HG03520 (cell line): Measurements from ENCODE around the gene BTBD16.

Experiments used
- ATAC-seq: cut with Tn5 transposase; IDR thresholded peaks from one replicate; pipeline ENCODE4 v1.9.1; 2021; ENCODE audit warnings: mild to moderate bottlenecking, moderate library complexity; ENCODE audit not compliant: unreplicated experiment

The BTBD16 gene

GRCh38 chr10:122338609-122339441 is 67.7 kb downstream of the BTBD16 start:
- ATAC-seq = no peak

- no peak for ATAC-seq
These were observed 70.2 kb downstream of the BTBD16 start for GRCh38 chr10:122341141-122341810.

DNA sequence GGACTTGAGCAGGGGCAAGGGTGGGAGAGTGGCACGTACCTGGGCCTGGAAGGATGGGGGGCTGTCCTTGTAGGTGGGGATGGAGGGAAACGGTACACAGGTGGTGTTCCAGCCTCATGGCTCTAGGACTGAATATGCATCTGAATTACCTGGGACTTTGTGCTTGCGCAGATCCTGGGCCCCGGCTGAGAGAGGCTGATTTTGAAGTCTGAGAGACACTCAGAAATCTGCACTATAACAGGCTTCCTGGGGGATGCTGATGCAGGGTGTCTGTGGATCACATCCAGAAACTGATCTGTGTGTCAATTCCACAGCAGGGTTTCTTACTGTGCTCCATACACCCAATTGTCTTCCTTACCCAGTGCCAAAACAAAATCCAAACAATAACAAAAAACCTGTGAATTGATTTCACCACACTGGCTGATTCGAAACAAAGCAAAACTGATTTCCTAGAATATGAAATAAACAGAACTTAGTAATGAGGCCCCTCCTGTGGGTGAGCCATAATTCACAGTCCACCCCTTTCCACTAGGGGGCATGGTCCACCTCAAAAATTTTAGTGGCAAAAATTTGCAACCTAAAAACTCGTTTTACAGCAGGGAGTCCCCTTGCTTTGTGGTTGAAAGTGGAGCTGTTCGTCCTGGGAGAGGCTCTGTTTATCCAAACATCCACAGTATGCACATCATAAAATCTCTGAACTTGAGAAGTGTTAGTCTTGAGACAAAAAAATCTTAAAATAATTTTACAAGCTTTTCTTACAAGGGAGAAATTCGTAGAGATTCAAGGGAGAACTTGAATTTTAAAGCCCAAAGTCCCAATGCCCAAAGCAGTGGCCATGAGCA is 71.4 kb downstream of the BTBD16 start:
- no peak for ATAC-seq

DNA sequence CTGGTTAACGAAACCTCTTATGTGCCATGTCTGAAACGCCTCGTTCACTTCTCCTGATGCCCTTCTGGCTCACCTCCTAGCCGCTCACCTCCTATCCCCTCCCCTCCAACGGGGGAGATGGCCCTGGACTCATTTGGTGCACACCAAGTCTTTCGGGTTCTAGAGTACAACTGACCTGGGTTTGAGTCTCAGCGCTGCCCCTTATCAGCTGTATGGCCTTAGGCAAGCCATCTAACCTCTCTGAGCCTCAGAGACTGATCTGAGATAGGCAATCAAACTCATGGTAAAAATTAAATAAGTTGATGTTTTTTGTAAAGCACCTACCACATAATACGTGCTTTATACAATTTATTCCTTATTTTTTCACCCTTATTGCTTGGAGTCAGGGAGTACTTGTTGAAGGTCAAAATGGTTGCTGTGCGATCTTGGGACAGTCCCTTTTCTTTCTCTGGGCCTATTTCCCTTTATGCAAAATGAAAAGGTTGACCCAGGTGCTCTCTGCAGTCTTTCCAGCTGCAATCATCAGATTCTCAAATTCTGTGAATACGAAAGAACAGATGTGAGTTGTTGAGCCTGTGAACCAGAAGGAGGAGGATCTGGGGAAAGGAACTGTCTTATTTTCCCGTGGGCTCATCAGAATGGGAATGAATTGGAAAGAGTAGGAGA is 72.2 kb downstream of the BTBD16 start:
- ATAC-seq = no peak

DNA sequence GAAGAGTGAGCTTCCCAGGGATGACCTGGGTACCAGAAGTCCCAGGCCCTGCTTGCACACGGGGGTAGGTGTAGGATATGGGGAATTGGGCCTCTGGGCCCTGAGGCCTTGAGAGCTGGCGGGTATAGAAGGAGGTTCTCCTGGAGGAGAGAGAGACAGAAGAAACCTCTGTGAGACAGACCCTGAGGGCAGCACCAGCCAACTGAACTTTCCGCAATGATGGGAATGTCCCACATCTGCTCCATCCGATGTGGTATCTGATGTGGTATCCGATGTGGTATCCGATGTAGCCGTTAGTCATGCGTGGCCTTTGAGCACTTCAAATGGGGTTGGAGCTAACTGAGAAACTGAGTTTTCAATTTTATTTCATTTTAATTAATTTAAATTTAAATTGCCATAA is 72.8 kb downstream of the BTBD16 start:
- ATAC-seq = no peak

DNA sequence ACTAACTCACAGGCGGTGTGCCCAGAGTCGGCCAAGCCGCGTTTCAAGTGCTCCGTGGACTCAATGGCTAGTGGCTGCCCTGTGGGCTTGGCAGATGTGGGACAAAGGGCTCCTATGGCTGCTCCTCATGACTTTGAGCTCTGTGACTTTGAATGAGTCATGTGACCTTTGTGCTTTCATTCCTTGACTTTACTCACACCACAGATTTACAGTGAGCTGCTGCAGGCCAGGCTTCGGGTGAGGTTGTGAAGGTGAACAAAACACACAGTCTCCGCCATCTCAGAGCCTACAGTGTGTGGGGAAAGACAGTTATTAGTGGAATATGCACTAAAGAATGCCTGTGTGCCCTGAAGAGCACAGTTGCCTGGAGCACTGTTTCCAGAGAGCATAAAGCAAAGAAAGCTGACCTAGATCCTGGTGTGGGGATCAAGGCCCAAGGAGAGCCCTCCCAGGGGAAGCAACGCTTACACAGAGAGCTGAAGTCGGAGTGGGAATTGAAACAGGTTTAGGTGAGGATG is 73.7 kb downstream of the BTBD16 start:
- no peak for ATAC-seq

- no peak for ATAC-seq
These were observed 75.3 kb downstream of the BTBD16 start for GRCh38 chr10:122346326-122346950.

GRCh38 chr10:122347170-122347841 is 76.2 kb downstream of the BTBD16 start:
- no peak for ATAC-seq

DNA sequence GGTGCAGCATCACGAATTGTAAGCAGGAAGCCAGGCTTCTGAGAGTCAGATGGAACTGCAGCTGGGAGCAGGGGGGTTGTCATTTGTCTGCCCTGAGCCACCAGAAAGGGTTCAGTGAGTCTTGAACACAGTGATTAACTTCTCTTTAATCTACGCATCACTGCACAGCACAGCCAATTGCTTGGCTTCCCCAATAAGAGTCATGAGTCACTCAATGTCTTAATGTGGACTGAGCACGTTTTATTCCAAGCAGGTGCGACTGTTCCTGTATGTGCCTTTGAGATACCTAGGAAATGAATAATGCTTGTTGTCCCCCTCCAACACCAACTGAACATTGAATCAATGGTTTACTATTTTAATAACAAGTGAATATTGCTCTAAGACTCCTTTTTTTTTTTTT is 77.4 kb downstream of the BTBD16 start:
- ATAC-seq = no peak

DNA sequence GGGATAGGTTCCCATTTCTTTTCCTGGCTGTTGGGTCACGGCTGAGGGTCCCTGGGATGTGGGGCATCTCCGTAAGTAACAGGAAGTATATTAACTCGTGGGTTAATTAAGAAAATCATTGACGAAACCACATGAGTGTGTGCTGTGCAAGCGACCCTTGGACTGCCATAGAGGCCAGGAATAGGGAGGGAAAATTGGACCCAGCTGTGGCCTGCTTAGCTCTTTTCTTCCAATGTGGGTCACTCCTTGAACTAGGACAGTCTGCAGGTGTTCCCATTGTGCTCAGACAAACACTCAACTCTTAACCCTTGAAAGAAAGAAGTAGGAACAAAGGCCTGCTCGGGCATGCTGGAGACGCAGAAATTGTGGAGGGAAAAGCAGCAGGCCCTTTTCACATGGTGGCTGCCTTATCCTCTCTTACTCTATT is 77.9 kb downstream of the BTBD16 start:
- no peak for ATAC-seq

DNA sequence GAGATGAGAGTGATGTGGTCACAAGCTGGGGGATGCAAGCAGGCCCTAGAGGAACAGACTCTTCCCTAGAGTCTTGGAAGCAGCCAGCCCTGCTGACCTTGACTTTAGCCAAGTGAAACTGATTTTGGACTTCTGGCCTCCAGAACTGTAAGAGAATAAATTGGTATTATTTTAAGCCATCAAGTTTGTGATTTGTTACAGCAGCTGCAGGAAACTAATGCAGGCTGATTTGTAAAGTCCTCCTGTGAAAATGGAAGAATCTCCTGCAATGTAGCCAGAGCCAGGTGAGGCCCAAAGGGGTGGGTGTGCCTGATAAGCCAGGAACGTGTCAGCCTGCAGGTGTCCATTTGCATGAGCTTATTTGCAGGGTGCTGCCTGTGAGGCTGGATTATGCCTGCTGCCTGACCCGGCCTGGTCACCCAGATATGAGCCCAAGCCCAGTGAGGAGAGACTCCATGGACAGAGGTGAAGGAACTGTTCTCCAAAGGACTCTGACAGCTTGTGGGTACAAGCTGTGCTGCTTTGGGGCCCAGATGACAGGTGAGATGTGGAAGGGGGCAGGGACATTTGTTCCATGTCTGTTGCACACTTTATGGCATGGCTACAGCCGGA is 78.8 kb downstream of the BTBD16 start:
- no peak for ATAC-seq

DNA sequence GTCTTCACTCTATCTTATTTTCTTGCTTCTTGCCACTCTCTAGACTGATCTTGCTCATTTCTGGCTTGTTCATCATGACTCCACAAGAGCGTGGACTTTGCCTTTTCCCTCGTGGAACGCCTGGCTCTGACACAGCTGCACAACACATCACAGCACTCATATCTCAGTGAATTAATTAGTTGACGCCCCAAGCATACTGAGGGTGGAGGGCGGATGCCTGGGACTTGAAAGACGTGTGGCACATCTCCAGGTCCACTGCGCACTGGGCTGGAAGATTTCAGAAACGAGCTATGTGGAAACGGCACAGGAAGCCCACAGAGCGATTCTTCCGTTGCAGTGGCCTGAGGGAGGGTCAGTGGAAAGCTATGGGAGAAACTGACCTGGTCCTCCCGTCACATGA is 79.8 kb downstream of the BTBD16 start:
- no peak for ATAC-seq

- no peak for ATAC-seq
These were observed 81.9 kb downstream of the BTBD16 start for GRCh38 chr10:122352817-122353525.

DNA sequence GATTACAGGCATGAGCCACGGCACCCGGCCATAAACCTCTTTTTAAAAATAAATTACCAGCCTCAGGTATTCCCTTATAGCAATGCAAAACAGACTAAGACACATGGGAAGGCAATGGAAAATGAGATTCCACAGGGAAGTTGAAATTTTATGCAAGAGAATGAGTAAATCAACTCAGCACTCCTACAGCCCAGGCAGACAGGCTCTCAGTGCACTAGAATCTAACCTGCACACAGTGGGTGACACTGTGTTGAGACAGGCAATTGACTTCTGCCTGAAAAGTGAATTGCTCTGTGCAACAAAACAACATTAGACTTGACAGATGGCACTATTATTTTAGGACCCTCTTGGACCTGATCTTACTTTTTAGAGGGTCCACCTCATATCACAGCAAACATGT is 83.3 kb downstream of the BTBD16 start:
- no peak for ATAC-seq

- ATAC-seq = no peak
These were observed 86.6 kb downstream of the BTBD16 start for GRCh38 chr10:122357685-122358084.

DNA sequence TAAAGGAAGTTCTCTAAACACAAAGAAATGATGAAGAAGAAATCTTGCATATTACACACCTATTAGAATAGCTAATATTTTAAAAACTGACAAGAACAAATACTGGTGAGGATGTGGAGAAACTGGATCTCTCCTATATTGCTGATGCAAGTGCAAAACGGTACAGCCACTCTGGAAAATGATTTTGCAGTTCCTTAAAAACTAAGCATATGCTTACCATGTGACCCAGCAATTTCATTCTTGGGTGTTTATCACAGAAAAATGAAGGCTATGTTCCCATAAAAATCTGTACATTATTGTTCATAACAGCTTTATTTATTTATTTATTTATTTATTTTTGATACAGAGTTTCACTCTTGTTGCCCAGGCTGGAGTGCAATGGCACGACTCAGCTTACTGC is 88.5 kb downstream of the BTBD16 start:
- ATAC-seq = no peak

DNA sequence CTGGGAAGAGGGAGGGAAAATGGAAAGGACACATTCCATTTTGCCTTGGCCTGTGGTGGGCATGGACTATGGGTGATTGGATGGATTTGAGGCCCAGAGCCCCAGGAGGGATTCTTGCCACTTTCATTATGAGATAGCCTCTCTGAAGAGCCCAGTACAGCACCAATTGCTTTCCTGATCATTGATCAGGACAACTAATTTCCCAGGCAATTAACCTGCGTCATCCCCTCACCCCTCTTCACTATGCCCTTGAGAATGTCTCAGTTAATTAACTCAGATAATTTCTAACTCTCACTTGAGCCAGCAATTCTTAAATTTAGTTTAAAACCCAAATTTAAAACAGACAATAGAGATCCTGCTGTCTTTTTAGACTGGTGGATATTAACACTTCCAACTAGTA is 90.0 kb downstream of the BTBD16 start:
- ATAC-seq = no peak

DNA sequence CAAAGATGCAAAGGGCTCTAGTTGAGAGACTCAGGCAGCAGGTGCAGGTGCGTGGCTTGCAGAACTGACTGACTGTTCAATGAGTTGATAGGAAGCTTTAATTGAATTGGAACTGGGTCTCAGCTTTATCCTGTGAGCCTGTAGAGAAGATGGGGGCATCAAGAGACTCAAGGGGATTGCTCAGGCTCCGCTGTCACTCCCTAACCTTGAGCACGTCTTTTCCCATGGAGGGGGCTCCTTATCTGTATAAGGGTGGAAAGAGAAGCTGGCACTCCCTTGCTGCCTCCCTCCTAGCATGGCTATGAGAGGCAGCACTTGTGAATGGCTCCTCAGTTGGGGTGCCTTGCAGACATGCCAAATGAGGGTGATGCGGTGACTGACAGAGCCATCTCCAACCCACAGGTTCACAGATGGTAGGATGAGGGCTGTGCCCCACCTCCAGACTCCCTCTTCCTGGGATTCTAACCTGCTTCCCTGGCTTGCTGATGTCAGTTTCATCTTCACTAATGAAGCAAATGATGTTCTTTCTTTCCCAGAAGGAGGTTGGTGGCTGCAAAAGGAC is 91.0 kb downstream of the BTBD16 start:
- ATAC-seq = no peak
